RWPE1 (cell line): ENCODE results near the gene SV2B.

Experiments used
- CTCF ChIA-PET: fragments of 350-600 bp; sonication (Branson Sonifier 250); formaldehyde crosslinking; extraction: SDS; loops from one replicate; lab custom pipeline; 2021; lab: Yijun Ruan, JAX
- POLR2A ChIA-PET: fragments of 400-600 bp; formaldehyde crosslinking; extraction: SDS; loops from one replicate; lab custom pipeline; 2020; ENCODE audit warnings: antibody characterized with exemption; ENCODE audit not compliant: low non-redundant PET; lab: Yijun Ruan, JAX
- DNase-seq: peaks from one replicate; pipeline ENCODE4 v3.0.0; 2012; ENCODE audit warnings: low spot score
- H3K27ac ChIP-seq: fragments of 450-650 bp; 2 replicates; pipeline ENCODE4 v1.5.1; 2017
- CTCF ChIP-seq: fragments of 450-650 bp; conservative IDR thresholded peaks from 2 replicates; pipeline ENCODE4 v1.5.1; 2017; ENCODE audit warnings: low read depth, mild to moderate bottlenecking

SV2B gene, protein sequence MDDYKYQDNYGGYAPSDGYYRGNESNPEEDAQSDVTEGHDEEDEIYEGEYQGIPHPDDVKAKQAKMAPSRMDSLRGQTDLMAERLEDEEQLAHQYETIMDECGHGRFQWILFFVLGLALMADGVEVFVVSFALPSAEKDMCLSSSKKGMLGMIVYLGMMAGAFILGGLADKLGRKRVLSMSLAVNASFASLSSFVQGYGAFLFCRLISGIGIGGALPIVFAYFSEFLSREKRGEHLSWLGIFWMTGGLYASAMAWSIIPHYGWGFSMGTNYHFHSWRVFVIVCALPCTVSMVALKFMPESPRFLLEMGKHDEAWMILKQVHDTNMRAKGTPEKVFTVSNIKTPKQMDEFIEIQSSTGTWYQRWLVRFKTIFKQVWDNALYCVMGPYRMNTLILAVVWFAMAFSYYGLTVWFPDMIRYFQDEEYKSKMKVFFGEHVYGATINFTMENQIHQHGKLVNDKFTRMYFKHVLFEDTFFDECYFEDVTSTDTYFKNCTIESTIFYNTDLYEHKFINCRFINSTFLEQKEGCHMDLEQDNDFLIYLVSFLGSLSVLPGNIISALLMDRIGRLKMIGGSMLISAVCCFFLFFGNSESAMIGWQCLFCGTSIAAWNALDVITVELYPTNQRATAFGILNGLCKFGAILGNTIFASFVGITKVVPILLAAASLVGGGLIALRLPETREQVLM

DNA sequence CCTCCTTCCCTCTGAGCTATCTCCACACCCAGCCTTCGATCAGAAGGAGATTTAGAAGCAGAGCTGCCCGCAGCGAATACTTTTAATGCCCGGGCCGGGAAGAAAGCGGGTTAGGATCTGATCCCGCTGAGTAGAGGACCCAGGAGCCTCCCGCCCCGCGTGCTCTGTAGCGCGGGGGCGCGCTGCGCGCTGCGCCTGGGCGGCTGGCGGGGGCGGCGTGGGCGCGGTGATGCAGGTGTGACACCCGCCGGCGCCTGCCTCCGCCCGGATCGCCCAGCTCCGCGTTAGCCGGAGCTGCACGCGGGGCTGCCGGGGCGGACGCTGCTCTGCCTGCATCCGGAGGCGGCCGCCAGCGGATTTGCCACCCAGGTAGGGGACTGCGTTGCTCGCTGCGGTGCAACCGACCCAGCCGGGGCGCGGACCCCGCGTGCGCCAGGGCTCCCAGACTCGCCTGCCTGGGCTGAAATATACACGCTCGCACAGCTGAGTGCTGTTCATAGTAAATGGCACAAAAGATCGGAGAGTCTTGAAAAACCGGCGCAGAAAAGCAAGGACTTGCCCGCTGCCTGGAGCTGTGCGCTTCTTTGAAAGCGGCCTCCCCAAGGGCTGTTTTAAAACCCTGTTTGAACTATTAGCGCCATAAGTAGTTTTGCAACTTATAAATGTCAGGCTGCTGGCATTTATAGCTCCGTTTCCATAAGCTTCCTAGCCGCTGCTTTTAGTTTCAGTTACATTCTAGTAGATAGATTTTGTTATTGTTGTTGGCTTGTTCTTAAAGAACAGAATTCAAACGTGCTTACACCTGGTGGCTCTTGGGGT lies at the start of gene SV2B:
TSS of gene SV2B (plus strand) at position 263 of the 819 bp plus-strand sequence. CDS start 126,007 bp downstream, outside the sequence.
- H3K27ac ChIP-seq, result no peak within 1 kb of the TSS
- TF ChIP-seq CTCF, result no peak; the same call in 1 of the 2 replicates
- ChIA-PET POLR2A (no interaction called here), CTCF (interaction anchor here (0.6 to 1.6 kb wide), 3 partner anchors 10 to 41 kb away, joined by 3 to 8 read pairs (median 5); no protein-coding TSS in a partner anchor)
- DNase-seq, result no peak

- H3K27ac ChIP-seq, result no peak overlapping the region
- POLR2A ChIA-PET, result no interaction called here
- CTCF ChIA-PET, result no interaction called here
- no peak for TF ChIP-seq CTCF
- DNase-seq, result no peak
Observed at GRCh38 chr15:91051248-91051647, 48.8 kb upstream of the SV2B start.

- H3K27ac ChIP-seq, result no peak overlapping the region
- CTCF ChIA-PET, result interaction anchor here (0.6 to 2.4 kb wide), 4 partner anchors 176 to 280 kb away, joined by 3 to 37 read pairs (median 6); no protein-coding TSS in a partner anchor
- POLR2A ChIA-PET, result no interaction called here
- no peak for TF ChIP-seq CTCF
- DNase-seq, result no peak
Observed at GRCh38 chr15:91054816-91055215, 45.2 kb upstream of the SV2B start.

- DNase-seq, result peak; percentile 91
- peak; percentile 91 for TF ChIP-seq CTCF
- CTCF ChIA-PET, result interaction anchor here (0.6 to 2.4 kb wide), 20 partner anchors 12 to 1336 kb away, joined by 3 to 37 read pairs (median 4); partner anchors contain the start of gene PRC1
- POLR2A ChIA-PET, result interaction anchor here (0.6 kb wide), 1 partner anchor 33 kb away, joined by 3 read pairs; no protein-coding TSS in a partner anchor
- H3K27ac ChIP-seq, result no peak overlapping the region
Observed at GRCh38 chr15:91055548-91056331, 44.3 kb upstream of the SV2B start.

DNA sequence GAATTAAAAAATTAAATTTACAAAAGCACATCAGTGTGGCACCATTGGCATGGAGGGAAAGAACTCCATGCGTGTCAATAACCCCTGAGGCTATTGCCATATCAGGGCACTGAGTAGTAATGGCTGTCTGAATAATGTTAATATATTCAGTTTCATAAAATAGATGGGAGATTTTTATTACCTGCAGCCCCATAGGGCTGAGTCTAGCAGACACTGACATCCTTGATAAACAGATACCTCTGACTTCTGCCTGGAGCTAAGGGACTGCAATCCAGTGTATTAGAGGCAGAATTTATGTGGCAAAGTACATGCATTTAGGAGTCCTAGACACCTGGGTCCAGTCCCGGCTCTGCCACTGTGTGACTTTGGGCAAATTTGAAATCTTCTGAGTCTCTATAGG lies 38.8 kb upstream of the SV2B start:
- no peak for DNase-seq
- CTCF ChIA-PET, result interaction anchor here (0.5 kb wide), 1 partner anchor 805 kb away, joined by 4 read pairs; no protein-coding TSS in a partner anchor
- no peak for TF ChIP-seq CTCF
- H3K27ac ChIP-seq, result no peak overlapping the region
- POLR2A ChIA-PET, result no interaction called here
